M059J (cell line): Measurements from ENCODE around the gene CRACR2B. TPM values are rescaled to one million over a fixed set of nuclear protein-coding genes. Genes with fewer than 3 reads are reported as not detected.
A peak's percentile ranks its signal among the peaks of the same experiment; 100 is the strongest.

Source experiments
- DNase-seq: peaks from one replicate; pipeline ENCODE4 v3.0.0-alpha.2; 2012; ENCODE audit warnings: low read depth
- total RNA-seq: library from RNA; depleted of rRNA; stranded (reverse); fragments of >200 nt; shearing (Covaris generic); gene quantifications from 2 replicates; pipeline ENCODE4 v1.2.3, GENCODE V29; 2014; rRNA removed

Gene CRACR2B
- total RNA-seq: 2.1 and 9.6 TPM in 2 replicates

DNA sequence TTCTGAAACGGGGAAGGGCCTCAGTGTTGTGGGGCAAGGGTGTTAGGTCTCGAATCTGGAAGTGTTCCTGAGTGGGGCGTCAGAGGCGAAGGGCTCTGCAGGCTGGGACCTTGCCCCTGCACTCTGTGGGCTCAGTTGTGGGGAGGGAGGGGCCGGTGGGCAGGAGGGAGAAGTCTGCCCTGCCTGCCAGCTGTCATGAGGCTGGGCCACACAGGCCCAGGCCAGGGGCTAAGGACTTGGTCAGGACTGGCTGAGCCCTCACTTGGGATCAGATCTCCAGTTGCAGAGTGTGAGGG lies at the start of gene CRACR2B:
CRACR2B (plus strand) TSS at position 23 of the 296 bp plus-strand sequence. CDS start 689 bp downstream, outside the sequence.
- no peak for DNase-seq

DNA sequence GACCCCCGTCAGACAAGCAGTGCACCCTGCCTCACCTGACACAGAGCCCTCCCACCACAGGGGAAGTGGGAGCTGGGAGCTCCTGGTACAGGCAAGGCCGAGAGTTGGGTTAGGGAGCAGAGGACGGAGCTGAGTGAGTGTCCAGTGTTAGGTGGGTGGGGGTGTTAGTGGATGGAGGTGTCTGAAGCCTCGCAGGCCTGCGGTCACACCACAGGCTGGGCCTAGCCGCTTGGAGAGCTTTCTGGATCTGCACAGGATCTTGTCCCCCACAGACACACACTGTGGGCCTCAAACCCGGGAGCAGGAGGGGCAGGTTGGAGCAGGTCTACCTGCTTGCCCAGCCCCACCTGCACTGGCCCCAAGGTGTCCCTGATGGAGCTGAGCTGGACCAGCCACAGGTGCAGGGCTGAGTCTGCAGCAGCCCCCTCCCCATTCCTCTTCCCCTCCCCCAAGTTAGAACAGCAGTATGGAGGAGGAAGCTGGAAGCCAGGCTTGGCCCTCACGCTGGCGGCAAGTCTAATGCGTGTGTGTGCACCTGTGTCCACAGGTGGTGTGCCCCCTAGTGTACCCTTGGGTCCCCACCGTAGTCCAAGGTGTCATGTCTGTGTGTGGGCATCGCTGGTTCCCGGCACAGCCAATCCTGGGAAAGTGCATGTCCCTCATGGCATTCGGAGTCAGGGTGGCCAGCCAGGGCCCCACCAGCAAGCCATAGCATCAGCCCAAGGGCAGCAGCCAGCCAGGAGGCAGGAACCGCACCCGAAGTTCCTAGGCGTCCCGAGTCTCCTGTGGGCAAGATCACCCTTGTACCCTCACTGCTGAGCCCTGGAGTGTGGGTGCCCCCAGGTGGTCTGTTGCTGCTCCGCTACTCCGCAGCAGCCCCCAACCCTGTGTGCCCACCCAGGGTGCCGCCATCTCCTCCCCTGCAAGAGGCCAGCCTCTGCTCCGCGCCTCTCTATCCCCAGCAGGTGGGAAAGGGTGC lies 48.5 kb upstream of the CRACR2B start:
- DNase-seq: no peak

DNA sequence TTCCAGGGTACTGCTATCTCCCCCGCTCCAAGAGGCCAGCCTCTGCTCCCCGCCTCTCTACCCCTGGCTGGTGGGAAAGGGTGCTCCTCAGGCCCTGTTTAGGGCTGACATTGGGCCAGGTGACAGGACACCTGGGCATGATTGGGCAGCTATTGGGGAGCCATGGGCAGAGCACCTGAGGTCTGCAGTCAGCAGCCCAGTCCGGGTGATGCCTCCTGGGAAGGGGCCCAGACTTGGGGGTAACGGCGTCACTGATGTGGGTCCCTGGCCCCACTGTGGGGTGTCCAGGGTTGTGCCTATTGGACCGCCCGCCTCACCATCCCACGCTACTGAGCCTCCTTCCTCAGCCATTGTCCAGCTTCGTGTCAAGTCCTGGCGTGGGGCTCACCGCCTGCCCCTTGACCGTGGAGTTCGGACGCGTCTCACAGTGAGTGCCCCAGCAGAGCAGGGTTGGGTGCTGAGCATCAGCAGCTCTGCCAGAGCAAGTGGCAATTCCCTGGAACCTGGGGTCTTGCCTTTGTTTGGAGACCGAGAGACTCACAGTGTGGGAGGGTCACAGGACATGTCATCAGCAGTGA lies 47.7 kb upstream of the CRACR2B start:
- DNase-seq: no peak

DNA sequence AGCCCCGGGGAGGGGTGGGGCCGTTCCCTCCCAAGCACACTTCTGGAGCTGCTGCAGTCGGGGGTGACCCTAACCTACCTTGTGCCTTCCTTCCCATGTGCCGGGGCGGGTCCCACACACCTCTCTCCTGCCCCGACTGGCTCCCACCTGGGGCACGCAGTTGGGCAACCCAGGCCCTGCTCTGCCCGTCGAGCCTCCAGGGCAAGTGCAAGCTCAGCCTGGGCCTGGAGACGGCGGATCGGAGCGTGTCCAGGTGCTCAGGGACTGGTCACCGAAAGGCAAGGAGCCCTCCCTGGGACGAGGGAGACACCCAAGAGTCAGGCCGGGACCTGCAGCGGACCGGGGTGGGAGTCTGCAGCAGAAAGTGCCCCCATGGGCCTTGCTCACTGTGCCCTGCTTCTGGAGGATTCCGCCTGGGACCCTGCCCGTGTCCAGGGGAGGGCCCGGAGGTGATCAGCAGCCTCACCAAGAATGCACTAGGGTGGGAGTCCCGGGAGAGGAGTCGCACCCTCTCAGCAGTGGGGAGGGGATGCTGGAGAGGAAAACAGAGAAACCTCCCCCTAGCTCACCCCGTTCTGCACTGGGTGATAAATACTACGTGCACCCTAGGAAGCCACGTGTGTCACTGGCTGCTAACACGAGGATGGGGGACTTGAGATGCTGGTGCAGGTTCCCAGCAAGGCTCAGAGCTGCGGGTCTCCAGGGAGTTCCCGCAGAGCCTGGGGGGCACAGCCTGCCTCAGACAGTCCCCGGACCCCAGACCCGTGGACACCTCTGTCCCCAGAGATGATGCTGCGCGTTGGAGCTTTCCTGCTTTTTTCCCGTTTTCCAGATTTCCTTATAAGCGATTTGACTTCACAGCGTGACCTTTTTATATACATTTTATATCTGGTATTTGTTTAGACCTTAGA lies 45.2 kb upstream of the CRACR2B start:
- DNase-seq: no peak

DNA sequence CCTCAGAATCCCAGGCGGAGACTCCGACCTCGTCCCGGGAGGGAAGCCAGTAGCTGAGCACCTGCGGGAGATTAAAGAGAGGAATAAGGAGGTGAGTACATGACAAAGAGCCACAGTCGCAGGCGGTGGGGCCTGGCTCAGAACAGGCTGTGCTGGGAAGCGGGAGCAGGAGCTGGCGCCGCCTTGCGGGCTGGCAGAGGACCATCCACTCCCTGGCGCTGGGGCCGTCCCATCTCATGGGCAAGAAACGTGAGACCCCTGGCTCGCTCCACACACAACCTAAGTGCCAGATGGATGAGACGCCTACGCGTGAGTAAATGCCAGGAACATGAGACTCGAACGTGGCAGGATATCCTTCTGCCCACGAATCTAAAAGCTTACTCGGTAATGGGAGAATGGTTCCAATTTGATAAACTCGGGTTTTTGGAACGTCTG lies 44.1 kb upstream of the CRACR2B start:
- DNase-seq: no peak

DNA sequence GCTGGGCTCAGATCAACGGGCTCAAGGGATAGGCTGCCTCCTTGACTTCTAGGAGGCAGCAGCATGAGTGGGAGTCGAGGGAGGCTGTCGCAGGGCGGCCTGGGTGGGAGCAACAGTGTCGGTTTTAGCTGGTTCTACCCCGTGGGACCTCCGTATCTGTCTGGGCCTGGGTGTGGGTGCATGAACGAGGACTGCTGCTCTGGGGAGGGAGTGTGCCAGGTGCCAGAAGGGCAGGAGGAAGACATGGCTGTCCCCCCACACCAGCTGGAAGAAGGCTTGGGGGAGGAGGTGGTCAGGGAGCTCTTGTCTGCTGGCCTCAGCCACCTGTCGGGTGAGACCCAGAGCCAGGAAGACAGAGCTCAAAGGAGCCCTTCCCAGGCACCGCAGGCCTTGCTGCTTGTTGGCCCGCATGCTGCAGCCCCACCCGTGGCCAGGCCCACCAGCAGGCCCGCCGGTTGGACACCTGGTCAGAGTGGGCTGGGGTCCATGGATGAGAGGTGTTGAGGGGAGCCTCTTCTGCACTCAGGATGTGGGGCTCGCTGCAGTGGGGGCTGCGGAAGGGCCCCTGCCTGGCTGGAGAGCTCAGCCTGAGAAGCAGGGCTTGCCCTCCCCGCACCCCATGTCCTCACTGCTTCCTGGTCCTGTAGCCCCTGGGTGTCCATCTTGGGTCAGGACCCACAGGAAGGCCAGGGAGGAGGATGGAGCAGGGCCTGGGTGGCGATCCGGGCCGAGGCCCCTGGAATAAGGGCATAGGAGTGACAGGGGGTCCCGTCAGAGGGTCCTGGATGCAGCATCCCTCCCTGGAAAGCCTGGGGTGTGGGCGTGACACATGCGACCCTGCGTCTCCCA lies 41.3 kb upstream of the CRACR2B start:
- DNase-seq: no peak

DNA sequence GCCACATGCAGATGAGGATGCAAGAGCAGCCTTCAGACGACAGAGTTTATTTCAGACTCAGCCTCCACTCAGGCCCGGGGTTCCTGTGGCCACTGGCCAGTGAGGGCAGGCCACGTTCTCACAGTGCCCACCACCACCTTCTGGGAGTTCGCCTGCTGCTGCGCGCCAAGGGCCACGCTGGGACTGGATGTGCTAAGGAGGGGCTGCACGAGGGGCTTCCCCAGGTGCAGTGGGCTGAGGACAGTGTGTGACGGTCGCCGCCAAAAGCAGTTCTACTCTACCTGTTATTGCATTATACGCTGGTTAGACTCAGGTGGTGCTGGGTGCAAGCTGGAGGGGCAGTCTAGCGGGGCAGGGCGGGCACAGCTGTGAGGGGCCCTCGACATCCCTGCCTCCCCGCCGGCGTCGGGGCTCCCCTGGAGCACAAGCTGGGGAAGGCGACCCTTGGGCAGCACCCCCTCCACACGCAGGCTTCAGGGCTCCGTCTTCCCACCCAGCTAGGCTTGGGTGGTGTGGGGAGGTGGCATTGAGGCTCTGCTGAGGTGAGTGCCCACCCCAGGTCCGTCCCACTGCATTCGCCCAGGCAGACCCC lies 40.5 kb upstream of the CRACR2B start:
- DNase-seq: no peak

DNA sequence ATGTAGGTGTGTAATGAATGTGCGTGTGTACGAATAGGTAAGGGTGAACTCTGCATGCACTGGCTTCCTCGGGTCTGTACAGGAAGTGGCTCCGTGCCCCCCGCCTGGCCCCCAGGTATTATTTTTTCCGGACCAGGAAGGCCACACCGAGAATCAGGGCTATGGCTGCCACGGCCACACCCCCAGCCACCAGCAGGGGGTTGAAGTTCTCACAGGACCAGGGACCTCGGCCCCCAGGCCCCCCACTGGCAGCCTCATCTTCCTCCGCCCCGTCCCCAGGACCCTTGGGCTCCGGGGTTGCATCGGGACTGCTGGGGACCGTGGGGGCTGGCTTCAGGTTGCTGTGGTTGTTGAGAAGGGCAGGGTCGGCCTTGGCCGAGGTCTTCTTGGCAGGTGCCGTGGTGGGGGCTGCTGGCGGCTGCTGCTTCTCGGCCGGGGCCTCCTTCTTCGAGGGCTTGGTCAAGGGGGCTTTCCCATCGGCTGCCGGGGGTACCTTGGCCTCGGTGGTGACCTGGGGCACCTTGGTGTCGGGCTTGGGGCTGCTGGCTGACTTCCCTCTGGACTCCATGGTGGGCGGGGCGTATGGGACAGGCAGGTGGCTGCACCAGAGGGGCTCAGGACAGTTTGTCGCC lies 39.6 kb upstream of the CRACR2B start:
- DNase-seq: no peak

DNA sequence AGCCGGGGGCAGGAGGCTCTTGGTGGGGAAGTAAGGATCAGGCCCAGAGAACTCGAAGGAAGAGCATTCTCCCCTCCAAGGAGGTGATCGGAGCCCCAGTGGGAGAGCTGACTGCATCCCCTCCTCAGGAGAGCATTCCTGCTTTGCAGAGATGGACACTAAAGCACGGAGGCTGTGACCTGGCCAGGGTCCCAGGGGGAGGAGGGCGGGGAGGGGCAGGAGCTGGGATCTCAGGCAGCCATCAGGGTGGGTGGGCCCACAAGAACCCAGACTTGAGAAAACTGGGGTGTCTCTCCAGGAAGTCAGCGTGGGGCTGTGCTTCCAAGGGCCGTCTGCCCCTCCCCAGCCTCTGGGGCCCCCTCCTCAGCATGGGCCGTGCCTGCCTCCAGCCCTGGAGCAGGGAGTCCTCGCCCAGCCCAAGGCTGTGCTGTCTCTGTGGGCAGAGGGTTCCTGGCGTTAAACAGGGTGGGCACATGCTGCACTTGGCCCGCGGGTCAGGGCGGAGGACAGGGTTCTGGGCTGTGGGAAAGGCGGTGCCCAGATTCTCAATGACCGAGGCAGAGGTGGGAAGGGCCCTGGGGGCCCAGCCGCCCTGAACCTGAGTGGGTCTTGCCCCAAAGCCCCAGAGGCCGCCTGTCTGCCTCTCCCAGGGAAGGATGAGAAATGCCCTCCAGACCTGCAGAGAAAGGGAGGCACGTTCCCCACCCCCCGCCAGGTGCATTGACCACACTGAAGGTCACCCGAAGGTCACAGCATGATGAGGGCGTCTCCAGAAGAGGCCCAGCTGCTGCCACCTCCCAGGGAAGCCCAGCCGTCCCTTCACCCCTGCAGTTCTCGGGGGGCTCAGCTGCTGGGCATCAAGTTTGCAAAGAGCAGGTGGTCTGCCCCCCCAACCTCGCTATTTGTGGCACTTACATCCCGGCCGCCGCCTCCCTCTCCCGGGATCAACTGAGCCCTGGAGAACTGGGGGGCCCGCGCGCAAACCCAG lies 38.5 kb upstream of the CRACR2B start:
- DNase-seq: no peak

DNA sequence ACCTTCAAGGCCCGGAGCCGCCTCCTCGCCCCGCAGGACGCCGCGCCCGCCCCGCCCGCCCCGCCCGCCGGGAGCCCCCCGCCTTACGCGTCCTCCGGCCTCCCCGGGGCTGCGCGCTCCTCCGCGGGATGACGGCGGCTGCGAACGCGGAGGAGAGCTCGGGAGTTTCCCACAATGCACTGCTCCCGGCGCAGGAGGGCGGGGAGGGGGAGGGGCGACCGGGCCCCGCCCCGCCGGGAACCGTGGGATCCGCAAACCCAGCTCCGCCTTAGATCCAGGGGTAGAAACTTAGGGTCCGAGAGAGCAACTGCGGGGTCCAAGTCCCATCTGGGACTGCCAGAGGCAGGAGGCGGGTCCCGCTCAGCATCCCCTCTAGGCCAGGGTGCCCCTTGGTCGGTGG lies 37.8 kb upstream of the CRACR2B start, which contains the start of gene CEND1:
CEND1 (minus strand) TSS at position 148 of the 400 bp plus-strand sequence. CDS start 1,514 bp downstream, outside the sequence.
- no peak for DNase-seq

DNA sequence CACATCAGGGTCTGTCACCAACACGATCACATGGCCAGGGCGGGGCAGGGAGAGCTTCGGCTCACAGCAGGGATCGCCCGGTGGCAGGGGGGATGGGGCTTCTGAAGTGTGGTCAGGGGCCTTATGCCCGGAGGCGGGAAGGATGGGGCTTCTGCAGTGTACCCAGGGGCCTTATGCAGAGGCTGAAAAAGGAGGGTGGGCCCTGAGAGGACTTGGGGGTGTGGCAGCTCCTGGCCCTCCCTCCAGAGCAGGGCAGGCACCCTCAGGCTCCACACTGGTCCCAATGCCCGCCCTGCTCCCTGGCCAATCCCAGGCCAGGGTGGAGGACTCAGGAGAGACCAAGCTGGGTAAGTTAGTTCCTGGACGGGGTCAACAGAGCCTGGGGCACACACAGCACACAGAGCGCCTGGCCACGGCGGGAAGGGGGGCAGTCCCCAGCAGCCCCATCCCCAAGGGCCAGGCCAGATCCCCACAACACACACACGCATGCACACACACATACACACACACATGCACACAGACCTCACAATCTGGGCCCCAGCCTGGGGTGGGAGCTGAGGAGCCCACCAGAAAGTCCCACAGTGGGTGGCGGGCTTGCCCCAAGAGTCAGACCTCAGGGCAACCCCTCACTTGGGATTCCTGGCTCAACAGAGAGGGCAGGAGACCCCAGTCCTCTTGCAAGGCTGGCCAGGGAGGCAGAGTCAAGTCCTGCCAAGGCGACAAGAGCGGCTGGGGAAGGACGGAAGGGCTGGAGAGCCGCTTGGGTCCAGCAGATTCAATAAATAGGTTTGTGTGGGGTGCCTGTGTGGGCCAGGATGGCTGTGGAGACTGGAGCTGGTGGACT lies 36.8 kb upstream of the CRACR2B start:
- DNase-seq: peak; percentile 46

DNA sequence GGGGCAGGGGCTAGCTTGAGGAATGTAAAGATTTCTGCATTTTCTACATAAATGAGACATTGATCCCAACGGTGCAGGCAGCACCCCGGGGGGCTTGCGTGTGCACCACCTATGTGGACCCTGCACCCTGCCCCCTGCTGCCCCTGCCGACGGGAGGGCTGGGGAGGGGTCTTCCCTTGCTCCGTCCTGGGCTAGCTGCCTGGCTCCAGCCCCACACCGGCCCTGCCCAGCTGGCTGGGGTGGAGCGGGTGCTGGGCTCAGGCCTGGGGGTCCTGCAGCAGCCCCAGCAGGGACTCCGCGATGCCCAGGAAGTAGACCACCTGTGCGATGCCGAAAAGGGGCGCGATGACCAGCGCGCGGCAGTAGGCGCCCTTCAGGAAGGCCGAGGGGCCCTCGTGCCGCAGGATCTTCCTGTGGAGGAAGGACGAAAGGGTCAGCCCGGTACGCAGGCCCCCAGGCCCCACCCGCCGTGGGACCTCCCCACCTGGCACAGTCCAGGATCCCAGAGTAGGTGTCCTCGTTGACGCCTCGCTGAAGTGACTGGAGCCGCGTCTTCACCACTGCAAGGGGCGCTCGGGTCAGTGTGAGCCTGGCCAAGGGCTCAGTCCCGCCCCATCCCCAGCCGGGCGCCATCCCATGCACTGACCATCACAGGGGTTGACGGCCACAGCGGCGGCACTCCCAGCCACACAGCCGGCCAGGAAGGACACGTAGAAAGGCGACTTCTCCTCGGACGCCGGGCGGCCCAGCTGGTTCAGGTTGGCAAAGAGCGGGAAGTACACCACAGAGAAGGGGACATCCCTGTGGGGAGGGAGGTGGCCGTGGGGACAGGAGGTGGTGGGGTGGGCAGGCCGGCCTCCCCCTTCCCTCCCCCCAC lies 35.8 kb upstream of the CRACR2B start:
- DNase-seq: no peak

DNA sequence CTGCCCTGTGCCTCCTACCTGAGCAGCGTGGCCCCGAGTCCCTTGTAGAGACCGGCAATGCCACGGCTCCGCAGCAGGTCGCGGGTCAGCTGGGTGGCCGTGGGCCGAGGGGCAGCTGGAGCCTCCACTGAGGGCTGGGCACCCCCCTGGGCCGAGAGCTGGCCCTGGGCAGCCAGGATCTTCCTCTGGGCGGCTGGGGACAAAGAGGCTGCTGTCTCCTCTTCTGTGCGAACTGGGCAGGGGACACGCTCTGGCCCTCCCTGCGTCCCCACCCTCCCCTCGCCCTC lies 35.2 kb upstream of the CRACR2B start:
- DNase-seq: no peak

DNA sequence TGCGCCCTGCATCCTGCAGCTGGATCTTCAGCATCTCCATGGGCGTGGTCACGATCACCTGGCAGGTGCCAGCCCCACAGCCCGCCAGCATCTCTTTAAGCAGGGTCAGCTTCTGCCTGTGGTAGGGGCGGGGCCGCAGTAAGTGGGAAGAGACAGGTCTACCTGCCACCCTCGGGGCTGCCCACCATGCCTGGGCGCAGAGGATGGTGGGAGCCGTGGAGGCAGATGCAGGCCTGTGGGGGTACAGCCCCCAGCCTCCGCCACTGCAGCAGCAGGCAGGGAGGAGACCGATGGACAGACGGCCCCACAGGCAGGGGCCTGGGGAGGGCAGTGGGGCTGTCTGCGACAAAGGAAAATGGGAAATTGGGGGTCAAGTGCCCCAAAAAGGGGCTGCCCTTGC lies 34.8 kb upstream of the CRACR2B start:
- DNase-seq: no peak

DNA sequence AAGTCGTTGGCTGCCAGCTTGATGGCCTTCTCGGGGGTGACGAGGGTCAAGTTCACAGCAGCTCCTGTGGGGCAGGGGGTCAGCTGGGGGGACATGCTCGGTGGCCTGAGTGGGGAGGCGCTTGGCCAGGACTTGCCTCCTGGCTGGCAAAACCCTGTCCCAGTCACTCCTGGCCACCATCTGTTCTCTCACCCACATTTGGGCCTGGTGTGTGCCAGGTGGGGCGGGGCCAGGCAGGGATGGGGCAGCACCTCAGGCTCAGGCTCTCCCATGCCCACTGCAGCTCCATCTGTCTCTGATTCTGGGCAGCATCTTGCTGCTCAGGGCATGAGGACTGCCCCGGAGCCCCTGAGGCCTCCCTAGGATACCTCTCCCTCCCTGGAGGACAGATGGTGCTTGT lies 34.2 kb upstream of the CRACR2B start:
- DNase-seq: peak; percentile 22

DNA sequence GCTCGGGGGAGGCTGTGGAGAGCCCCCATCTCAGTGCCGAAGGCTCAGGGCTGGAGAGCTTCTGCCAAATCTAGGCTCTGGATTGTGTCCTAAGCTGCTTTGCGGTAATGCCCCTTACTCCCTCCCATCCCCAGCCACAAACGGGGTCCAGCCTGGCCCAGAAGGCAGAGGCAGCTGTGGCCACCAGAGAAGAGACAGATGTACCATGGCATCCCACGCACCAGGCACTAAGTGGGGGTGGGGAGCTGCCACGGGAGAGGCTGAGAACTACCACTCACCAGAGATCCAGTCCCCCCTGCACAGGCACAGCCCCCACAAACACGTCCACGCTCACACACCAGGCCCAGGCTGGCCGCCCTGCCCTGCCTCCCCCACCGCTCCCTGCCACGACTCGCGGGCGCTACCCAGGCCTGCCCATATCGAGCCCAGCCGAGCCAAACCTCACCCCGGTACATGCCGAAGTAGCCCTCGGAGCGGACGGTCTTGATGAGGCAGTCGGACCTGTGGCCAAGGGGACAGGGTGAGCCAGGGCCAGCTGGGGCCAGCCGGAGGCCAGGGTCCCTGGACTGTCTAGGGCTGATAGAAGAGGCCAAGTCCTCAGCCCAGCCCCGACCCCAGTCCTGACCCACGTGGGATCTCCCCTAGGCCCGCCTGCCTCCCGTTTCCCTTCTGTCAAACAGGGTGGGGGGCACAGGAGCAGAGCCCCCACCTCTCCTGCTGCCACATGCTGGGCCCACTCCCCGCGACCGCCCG lies 33.5 kb upstream of the CRACR2B start:
- no peak for DNase-seq
